Stimulated activated CD8-positive, alpha-beta memory T cell treated with anti-CD3 and anti-CD28 coated beads, Interleukin-15, amount 100 ng/mL, for 1 hour (primary cell): ENCODE measurements around the gene SEPTIN12.
"Not testable (repeated sequence)": the region's sequence is repeated elsewhere in the genome, so short reads cannot be mapped to it uniquely, and the experiment has no call there.

ENCODE experiments used
- DNase-seq: peaks from one replicate; pipeline ENCODE4 v3.0.0-alpha.2; 2020; ENCODE audit warnings: low read depth

Gene SEPTIN12

GRCh38 chr16:4802659-4803287, 14.6 kb upstream of the SEPTIN12 start:
- DNase-seq = peak; percentile 76

GRCh38 chr16:4801962-4802658, 14.0 kb upstream of the SEPTIN12 start, which contains the start of gene ROGDI:
TSS of gene ROGDI (minus strand) at chr16:4802633. CDS start at chr16:4802571, 62 bp downstream.
- peak; percentile 43 for DNase-seq

GRCh38 chr16:4801051-4801961, 13.2 kb upstream of the SEPTIN12 start:
- no peak for DNase-seq

- no peak for DNase-seq
These were observed 12.3 kb upstream of the SEPTIN12 start for GRCh38 chr16:4800290-4801041.

- no peak for DNase-seq
These were observed 11.2 kb upstream of the SEPTIN12 start for GRCh38 chr16:4799171-4799855.

GRCh38 chr16:4798456-4798855, 10.3 kb upstream of the SEPTIN12 start:
- DNase-seq = no peak

- no peak for DNase-seq
These were observed 9.7 kb upstream of the SEPTIN12 start for GRCh38 chr16:4797805-4798252.

GRCh38 chr16:4796982-4797804, 9.0 kb upstream of the SEPTIN12 start:
- DNase-seq = no peak

GRCh38 chr16:4795828-4796572, 7.9 kb upstream of the SEPTIN12 start:
- DNase-seq = no peak

- no peak for DNase-seq
These were observed 7.2 kb upstream of the SEPTIN12 start, which contains the start of gene SMIM22 for GRCh38 chr16:4795181-4795827. TSS of gene SMIM22 (plus strand) at chr16:4795369. CDS start at chr16:4795735, 366 bp downstream.

GRCh38 chr16:4792951-4793513, 4.9 kb upstream of the SEPTIN12 start:
- no peak for DNase-seq

GRCh38 chr16:4790871-4791270, 2.7 kb upstream of the SEPTIN12 start:
- DNase-seq = no peak

GRCh38 chr16:4790261-4790660, 2.1 kb upstream of the SEPTIN12 start:
- no peak for DNase-seq

GRCh38 chr16:4788910-4789309, 765 bp upstream of the SEPTIN12 start:
- no peak for DNase-seq

GRCh38 chr16:4788489-4788889, 344 bp upstream of the SEPTIN12 start:
- no peak for DNase-seq

GRCh38 chr16:4787068-4787467, 1.1 kb downstream of the SEPTIN12 start:
- DNase-seq = no peak

- DNase-seq = no peak
These were observed 2.2 kb downstream of the SEPTIN12 start for GRCh38 chr16:4785758-4786433.

GRCh38 chr16:4784444-4784987, 3.6 kb downstream of the SEPTIN12 start:
- not testable (repeated sequence) for DNase-seq
